Myocyte (in vitro differentiated cells): ENCODE results near the gene ACTN4. TPM values are rescaled to one million over a fixed set of nuclear protein-coding genes. Genes with fewer than 3 reads are reported as not detected.

ENCODE experiments used
- DNase-seq: peaks from one replicate; pipeline ENCODE4 v3.0.0-alpha.2; 2012; ENCODE audit warnings: low read depth
- total RNA-seq: library from RNA; depleted of rRNA; stranded (reverse); fragments of >200 nt; gene quantifications from 2 replicates; pipeline ENCODE4 v1.2.3, GENCODE V29; 2014

The ACTN4 gene
- total RNA-seq, 1 donor from 2014 or later, result 350 TPM

GRCh38 chr19:38693380-38694223 lies 46.2 kb downstream of the ACTN4 start:
- DNase-seq, result peak; percentile 89

- no peak for DNase-seq
Observed at GRCh38 chr19:38695317-38695683, 47.9 kb downstream of the ACTN4 start.

GRCh38 chr19:38695832-38696728 lies 48.6 kb downstream of the ACTN4 start:
- no peak for DNase-seq

GRCh38 chr19:38696729-38697055 lies 49.2 kb downstream of the ACTN4 start:
- no peak for DNase-seq

DNA sequence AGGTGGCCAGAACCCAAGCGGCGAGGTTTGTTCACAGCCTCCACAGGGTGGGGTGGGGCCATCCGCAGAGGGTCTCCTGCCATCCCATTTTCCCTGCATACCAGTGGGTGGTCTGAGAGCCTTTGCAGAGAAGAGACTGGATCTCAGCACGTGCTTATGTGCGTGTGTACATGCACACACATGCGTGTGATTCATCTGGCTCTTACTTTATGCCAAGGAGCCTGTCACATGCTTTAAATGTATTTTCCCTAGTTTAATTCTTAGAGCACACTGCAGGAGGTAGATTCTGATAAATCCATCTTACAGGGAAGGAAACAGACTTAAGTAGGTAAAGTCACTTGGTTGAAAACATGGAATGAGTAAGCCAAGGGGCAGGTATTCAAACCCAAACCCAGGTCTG lies 49.7 kb downstream of the ACTN4 start:
- no peak for DNase-seq

GRCh38 chr19:38697641-38698071 lies 50.2 kb downstream of the ACTN4 start:
- no peak for DNase-seq

DNA sequence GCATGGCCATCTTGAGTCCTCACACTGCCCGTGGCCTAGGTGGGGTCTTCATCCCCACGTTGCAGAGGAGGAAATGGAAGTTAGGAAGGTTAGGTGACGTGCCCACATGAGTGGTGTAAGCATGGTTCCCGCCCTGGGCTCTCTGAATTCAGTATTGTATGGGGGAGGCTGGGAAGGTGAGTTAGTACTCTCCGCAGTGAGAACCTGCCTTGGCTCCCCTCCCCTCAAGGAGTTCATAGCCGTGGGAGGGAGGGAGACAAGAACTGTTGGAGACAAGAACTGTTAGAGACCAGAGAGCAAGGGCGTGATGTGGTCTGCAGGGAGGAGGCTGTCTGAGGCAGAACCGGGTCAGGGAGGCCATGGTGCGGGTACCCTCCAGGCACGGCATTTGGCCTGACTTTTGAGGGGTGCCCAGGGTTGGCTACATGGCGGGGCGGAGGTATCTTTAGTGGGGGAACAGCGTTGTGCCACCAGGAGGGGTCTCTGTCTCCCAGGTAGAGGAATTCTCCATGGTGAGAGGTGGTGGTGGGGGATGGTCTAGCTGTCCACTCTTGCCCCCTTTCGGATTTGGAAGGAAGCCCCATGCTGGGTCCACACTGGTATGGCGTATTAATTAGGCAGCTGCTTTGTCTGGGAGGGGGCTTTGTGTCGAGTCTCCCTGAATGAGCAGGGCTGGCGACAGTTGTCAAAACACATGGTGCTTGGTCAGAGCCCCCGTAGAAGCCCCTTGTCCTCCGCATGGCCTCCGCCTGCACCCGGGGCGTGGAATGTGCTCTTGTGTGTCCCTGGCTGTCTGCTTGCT lies 51.0 kb downstream of the ACTN4 start:
- no peak for DNase-seq

DNA sequence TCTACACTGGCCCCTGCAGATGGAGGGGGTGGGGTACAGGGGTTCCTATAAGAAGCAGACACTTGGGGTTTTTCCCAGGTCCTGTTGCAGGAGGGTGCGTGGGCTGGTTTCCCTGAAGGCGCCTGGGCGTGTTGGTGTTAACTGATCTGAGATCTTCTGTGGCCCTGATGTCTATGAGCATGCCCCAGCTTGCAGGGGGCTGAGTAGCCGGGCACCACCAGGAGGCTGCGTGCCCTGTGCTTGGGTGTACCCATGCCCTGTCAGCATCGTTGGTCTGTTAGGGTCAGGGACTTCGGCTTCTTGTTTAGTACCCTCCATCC lies 51.5 kb downstream of the ACTN4 start:
- no peak for DNase-seq

DNA sequence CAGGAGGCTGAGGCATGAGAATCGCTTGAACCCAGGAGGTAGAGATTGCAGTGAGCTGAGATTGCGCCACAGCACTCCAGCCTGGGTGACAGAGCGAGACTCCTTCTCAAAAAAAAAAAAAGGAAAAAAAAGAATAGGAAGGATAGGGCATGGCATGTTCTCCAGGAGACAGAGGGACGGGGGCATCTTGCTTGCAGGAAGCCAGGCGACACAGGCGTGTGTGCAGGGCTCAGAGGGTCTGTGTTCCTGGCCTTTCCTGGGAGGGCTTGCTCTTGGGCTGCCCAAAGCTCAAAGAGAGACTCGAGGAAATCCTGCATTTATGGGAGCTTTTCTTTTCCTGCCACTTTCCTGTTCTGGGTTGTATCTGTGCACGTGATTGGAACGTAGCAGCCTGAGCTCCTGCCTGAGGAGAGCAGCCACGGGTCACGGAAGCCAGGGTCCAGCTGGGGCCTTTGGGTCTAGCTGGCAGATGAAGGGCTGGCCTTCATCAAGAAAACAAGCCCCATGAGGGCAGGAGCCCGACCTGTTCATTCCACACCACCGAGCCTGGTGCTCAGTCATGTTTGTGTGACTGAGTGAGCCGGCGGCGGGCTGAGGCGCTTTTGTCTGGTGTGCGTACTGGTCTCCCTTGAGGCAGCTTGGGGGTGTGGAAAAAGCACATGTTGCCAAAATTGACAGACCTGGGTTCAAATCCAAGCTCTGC lies 52.3 kb downstream of the ACTN4 start:
- no peak for DNase-seq

DNA sequence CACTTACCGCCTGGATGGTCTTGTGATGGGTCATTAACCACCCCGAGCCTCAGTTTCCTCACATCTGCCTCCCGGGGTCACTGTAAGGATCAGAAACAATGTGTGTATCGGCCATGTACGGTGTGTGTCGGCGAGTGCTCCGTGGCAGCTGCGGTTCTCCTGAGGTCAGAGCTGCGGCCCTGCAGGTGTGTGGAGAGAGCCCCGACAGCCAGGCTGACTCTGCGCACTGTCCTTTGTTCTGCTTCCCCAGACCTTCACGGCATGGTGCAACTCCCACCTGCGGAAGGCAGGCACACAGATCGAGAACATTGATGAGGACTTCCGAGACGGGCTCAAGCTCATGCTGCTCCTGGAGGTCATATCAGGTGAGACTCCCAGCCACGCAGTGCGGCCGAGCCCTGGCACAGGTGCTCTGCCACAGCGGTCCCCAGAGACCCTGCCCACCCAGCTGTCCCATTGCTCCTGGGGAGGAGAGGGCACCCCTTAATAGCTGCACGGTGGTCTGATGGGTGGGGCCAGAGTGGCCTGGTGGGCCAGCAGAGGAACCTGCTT lies 53.0 kb downstream of the ACTN4 start:
- no peak for DNase-seq

DNA sequence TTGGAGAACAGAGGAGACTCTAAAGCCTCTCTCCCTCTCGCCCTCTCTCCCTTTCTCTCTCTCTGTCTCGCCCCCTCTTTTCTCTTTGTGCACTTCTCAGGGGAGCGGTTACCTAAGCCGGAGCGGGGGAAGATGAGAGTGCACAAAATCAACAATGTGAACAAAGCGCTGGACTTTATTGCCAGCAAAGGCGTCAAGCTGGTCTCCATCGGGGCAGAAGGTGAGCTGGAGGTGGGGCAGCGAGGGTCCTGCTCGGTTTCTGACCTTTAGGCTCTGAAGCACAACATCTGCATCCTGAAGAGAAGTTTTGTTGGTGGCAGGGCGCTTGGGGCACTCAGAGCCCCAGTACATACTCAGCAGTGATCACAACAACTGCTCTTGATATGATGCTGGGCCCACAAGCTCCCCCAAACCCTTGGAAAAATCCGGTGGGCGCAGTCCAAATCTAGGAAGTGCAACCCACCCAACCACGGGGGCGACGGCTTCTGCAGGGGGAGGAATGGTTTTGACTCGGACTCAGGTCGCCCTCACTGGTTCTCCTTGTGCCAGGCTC lies 53.5 kb downstream of the ACTN4 start:
- DNase-seq, result no peak

GRCh38 chr19:38701455-38702063 lies 54.1 kb downstream of the ACTN4 start:
- no peak for DNase-seq

GRCh38 chr19:38702278-38702677 lies 54.8 kb downstream of the ACTN4 start:
- peak; percentile 87 for DNase-seq

DNA sequence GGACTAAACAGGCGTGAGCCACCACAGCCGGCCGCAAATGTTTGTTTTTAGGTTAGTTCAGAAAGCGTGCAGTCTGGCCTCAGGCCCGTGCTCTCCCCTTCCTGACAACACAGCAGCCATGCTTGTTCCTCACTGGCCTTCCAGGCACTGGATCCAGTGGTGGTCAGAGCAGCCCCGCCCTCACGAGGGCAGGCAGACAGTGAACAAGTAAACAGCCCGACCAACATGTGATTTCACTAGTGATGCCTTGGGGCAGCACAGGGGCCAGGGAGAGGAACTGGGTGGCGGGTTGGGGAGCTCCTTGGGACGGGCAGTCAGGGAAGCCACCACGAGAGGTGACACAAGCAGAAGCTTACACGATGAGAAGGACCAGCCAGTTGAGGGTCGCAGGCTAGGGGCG lies 56.1 kb downstream of the ACTN4 start:
- no peak for DNase-seq

GRCh38 chr19:38704488-38705026 lies 57.1 kb downstream of the ACTN4 start:
- DNase-seq, result no peak

- no peak for DNase-seq
Observed at GRCh38 chr19:38705197-38706019, 58.0 kb downstream of the ACTN4 start.

- no peak for DNase-seq
Observed at GRCh38 chr19:38706792-38707511, 59.5 kb downstream of the ACTN4 start.

GRCh38 chr19:38707512-38708114 lies 60.2 kb downstream of the ACTN4 start:
- no peak for DNase-seq
